Right ventricle myocardium superior (tissue), 1 donor: ENCODE measurements around the gene MAD2L1BP. TPM values are rescaled to one million over a fixed set of nuclear protein-coding genes. Genes with fewer than 3 reads are reported as not detected.

Source experiments
- ATAC-seq: fragments of 200-7000 bp; cut with Tn5 transposase; one replicate; pipeline ENCODE4 v1.9.1; 2020; ENCODE audit warnings: mild to moderate bottlenecking; ENCODE audit not compliant: poor library complexity
- DNase-seq: peaks from one replicate; pipeline ENCODE4 v3.0.0-alpha.2; 2020
- intact Hi-C: fragments of 100-400 bp; cut with DNase I; formaldehyde crosslinking; loops from one replicate; pipeline ENCODE4 v1.11.2; 2022
- total RNA-seq: library from RNA; stranded (reverse); fragmentation: NEBNext Ultra II Directional; extraction: Animal tissue kit (Norgen Biotek cat#: 25700); gene quantifications from one replicate; pipeline ENCODE4 v1.2.1, GENCODE V29; 2021
- donor health status: DM: no; HTN: yes; CAD: no; lungs with severe emphysema.

Gene MAD2L1BP
- total RNA-seq, 1 donor from 2014 or later: 26.1 TPM

DNA sequence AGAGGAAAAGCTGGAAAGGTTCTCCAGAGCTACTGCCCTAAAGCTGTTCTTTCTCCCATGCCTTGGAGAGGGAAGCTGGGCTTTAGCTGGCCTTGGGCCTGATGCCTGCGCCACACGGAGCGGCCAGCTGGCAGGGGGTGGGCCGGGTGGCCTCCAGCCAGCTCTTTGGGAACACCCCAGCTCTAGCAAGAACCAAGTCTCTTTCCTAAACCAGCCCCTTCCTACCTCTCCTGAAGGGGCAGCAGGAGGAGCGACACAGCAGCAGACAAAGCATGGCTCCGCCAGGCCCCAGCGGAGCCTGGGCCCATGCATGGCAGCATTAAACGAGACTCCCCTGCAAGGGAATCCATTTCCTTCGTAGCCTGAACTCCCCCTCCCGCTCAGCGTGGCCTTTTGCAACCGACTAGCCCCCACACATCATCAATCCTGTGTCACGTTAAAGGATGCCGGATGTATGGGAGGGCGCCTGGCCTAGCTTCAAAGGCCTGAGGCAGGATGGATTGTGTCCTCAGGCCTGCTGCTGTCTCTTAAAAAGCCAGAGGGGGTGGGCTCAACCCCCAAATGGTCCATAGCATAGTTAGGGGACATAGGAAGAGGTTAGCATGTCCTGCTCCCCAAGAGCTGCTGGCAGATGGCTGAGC is 37.9 kb downstream of the MAD2L1BP start:
- intact Hi-C loops: no loop called here
- no peak for DNase-seq
- ATAC-seq: no peak

DNA sequence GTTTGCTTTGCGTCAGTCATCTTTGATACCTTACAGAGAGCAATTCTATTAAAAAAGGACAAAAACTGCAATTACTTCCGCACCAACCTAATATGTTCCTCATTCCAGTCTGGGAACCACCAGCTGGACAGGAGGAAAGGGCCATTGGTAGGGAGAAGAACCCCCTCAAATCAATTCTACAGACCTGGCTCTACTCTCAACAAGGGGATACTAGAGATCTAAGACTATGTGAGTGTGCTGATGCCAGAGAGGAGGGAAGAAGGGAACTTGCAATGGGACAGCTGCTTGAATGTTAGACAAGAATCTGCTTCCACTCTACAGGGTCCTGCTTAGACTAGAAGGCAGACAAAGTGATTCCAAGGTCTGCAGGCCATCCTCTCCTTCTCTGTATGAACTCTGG is 38.7 kb downstream of the MAD2L1BP start:
- intact Hi-C loops: no loop called here
- DNase-seq: no peak

DNA sequence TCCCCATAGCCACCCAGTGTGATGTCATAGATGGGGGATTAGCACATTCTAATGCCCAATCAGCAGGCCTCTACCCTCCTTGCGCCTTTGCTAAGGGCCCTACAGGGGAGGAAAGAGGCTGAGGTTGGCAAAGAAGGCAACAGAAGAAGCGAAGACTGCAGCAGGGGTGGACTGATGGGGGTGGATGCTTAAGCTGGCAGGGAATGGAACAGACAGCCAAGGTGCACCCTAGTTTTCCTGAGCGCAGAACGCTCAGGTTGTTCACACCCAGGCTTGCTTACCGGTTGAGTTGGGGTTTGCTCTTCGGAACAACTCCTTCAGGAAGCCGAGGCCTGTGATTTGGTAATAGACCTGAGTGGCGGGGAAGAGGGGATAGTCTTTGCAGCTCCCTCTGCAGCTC is 39.3 kb downstream of the MAD2L1BP start:
- ATAC-seq: no peak
- intact Hi-C loops: no loop called here
- DNase-seq: no peak

More for the DNA sequence above, 38.7 kb downstream of the MAD2L1BP start:
- no peak for ATAC-seq

DNA sequence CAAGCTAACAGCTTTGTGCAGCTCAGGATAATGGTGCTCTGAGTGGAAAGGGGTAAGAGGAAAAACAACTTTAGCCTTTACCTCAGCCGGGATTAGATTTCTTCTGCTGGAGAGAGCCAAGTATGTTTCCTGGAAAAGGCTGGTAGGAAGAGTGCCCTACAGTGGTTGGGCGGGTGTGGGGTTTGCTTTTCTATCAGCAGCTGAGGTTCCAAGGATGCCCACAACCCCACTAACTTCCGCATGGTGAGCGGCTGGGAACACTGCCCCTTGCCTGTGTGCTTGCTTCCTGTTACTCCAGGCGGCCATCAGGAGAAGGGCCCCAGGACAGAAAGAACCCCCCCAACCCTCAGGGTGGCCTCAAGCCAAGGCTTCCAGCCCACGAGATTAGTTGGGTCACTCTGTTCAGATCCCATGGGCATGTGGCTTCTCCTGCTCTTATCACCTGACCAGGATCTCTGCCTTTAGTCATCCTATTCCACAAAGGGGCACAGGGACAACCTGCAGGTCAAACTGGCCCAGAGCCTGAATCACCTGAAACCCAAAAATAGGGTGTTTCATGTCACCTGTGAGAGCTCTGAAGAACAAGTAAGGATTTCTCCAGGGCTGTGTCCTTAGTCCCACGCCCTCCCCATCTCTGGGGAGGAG is 41.4 kb downstream of the MAD2L1BP start:
- no peak for DNase-seq
- intact Hi-C loops: no loop called here
- no peak for ATAC-seq

DNA sequence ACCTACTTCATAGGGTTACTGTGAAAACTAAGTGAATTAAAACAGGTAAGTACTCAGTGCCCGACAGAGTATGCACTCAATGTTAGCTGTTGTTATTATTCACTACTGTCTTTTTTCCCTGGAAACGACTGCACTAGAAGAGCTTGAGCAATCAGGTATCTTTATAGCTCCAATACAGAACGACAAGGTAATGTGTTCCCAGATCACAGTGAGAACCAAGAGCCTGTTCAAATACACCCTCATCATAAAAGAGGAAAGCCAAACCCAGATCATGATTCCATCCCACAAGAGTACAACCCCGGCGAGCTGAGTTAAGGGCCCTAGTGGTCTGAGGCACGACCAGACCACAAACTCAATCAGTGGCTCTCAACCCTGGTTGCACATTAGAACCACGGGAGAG is 42.1 kb downstream of the MAD2L1BP start:
- intact Hi-C loops: no loop called here
- ATAC-seq: no peak
- no peak for DNase-seq

DNA sequence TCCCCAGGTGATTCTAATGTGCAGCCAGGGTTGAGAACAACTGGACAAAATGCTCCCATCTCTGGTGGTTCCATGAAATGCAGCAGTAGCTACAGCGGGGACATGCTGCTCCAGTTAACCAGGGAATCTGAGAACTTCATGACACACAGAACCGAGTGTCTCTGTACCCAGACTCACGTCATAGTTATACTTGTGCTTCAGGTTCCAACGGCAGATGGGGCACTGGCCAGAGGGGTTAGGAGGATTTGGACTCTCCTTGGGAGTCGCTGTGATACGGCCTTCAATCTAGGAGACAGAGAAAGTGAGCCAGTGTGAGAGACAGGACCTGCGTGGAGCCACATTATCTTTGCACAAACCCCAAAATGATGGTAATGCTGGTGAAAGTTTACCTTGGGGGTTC is 42.7 kb downstream of the MAD2L1BP start:
- intact Hi-C loops: no loop called here
- DNase-seq: no peak
- ATAC-seq: no peak

DNA sequence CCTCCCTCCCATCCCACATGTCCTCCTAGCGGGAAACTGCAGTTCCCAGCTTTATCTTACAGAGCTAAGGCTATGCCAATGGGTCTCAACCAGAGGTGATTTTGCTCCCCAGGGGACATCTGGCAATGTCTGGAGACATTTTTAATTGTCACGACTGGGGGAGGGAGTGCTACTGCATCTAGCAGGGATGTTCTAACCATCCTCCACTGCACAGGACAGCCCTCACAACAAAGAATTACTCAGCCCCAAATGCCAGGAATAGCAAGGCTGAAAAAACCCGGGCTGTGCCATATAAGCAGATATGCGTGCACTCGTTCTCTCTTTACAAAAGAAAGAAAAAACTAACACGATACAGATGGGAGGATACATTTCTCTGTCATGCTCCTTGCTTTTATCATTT is 43.4 kb downstream of the MAD2L1BP start:
- no peak for DNase-seq
- intact Hi-C loops: no loop called here
- no peak for ATAC-seq

DNA sequence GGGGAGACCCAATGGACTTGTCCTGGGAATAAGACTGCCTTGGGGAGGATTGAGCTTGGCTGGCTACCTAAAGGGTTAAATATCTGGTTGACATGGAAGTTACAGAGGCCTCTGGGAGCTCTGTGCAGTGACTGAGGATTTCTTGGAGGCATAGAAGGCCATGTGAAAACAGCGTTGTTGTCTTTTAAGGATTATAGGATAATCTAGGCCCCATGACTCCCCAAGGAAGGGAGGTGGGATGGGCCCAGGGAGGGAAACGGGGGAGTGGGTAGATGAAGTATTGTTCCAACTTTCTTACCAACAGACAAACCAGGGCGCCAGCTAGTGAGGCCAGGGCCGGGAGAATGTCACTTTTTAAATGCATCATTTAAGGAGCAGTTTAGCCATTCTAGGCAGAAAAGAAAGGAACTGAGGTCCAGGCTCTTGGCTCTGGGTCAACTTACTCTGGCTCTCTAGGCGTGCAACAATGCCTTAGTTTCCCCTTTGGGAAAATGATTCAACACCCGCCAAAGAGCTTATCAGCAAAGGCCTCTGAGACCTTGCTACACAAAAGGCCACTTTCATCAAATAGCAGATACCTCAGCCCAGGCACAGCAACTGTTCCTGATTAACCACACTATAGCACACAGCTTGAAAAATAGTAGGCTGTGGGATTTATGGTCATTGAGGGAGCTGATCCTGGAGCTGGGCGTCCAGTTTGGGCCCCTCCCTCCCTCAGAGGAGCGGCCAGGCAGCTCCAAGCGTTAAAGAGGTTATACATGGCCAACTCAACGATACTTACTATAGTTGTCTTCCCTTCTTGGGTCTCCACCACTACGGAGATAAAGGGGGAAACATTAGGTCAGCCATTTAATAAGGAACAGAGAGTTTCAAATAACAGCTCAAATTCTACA is 44.9 kb downstream of the MAD2L1BP start:
- ATAC-seq (no peak), DNase-seq (no peak)
- intact Hi-C loops: no loop called here

DNA sequence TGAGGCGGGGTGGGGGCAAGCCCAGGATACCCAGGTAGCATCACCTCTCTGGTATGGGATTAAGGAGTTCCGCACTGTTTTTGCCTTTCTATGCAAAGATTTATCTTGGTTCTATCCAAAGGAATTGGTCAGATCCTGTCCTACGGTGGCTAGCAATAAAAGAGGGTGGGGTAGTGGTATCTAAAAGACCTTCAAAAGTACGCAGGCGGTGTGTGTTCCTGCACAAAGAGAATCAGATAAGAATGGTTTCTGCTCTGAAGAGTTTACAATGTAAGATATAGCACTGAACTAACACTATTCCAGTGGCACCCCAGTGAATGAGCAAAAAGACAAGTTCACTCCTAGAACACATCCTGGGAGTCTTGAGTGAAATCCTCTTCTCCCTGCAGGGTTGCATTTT is 45.7 kb downstream of the MAD2L1BP start:
- ATAC-seq: no peak
- intact Hi-C loops: no loop called here
- no peak for DNase-seq

DNA sequence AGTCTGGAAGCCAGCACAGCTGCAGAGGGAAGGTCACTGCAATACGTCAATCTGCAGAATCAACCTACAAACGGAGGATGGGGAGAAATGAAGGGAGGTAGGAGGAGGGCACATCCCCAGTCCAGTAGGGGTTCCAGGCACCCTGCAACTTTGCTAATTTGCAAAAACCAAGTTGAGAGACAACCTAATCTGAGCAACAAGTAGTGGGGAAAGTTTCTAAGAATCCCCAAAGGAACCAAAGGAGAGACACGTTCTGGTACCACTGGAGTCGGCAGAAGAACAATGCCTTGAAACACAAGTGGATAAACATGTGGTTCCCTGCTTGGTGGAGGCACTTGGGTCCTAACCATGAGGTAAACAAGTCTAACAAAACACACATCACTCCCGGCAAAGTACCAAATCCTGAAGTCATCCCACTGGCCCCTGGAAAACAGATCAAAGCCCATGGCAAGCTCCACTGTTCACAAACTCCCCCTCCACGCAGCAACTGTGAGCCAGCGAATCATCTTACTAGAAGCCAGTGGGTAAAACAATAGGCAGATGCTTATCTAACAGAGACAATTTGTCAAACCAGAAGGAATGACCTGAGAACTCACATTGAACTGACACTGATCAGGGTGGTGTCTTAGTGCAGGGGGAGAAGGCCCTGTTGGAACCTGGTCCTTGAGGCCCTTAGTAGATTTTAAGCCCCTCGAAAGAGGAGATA is 47.2 kb downstream of the MAD2L1BP start:
- intact Hi-C loops: no loop called here
- ATAC-seq (no peak), DNase-seq (no peak)

DNA sequence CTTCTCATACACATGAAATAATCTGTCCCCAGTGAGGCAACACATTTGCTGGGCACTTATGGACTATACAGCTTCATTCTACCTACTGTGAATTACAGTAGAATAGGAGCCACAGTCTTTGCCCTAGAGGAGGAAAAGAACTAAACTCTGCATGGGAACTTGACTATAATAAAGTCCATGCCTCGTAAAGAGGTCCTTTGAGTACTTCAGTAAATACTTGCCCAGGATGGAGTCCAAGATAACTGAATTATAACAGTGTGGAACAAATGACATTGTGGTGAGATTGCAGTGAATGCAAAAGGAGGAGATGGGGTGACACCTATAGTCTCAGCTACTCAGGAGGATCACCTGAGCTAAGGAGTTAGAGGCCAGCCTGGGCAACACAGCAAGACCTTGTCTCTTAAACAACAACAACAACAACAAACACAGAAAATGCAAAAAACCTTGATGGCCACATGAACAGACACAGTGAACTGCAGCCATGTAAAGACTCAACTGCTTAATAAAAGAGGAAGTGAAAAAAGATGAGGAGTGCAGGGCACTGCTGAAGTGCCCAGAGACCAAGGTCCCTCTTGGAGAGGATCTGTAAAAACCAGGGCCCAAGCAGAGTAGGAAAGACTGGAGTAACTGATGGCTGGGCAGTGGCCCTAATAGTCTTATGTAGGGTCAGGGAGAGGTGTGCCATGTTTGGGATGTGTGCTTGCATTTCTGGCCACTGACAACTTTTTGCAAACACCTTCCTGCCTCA is 48.2 kb downstream of the MAD2L1BP start:
- intact Hi-C loops: no loop called here
- no peak for ATAC-seq
- no peak for DNase-seq

DNA sequence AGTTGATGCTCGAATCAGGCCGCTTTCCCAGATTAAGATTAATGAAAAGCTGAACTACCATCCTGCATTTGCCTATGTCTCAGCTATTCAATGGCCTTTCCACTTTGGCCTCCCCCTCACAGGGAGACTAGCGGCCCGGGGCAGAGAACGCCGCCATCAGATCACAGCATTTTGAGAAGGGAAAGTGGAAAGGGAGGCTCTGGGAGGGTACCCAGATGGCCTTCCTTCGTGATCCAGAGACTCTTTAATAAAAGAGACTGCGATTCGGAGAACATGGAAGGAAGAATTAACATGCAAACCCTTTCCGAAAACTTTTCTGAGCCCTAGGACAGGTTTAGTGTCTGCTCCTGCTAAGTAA is 51.4 kb downstream of the MAD2L1BP start:
- intact Hi-C loops: no loop called here
- DNase-seq: no peak
- no peak for ATAC-seq

DNA sequence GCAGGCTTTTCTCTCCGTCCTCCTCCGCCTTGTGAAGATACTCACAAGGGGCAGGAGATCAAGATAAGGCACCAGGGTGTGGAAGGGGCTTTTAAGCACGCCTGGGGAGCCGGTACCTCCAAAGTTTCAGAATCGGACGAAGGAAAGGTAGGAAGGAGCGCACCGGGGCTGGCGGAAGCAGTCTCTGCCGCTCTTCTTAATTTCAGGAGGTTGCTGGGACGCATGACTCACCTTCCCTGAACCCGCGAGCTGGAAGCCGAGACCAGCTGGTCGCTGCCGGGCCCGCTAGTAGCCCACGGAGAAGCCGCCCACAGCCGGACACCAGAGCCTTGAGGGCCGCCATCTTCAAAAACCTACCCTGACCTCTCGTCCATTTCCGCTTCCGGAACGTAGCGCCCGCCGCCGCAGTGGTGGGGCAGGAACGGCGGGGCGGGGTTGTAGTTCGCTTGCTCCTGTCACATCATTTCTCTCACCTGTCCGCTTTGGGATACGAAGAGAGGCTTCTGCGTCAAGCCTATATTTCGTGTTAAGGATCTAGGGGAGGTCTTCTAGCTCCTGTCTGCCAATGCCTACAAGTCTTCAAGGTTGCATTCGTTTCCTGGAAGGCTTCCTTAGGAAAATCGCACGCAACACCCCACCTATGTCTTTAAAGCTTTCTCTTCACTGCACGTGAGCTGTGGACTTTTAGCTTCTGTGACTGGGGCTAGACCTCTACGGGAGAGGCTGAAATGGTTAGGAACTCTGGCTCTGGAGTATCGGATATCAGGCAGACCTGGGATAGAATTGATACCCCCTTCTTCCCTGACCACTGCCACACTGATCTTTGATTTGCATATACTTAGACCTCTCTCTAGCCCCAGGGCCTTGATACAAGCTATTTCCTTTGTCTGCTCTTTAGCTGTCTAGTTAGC is 52.1 kb downstream of the MAD2L1BP start, which contains the start of gene MRPS18A:
MRPS18A (minus strand) TSS at position 355 of the 911 bp plus-strand sequence; CDS start at position 343, 12 bp downstream.
- peak; percentile 92 for DNase-seq
- intact Hi-C loops: no loop called here
- ATAC-seq: peak; percentile 98

DNA sequence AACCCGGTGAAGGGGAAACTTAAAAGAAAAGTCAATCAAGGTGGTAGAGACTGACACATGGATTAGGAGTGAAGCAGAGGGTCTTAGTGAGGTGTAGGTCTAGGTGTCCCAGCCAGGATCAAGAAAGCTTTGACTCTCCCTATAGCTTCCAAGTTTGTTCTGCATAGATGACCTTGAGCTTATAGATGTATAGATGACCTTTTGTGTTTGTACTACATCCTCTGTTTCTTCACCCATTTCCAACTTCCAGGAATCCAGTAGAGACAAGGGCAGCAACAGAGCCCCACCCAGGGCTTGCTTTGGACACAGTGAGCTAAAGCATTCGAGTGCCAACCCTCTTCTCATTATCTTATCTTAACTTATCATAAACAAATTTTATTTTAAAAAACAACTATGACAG is 53.8 kb downstream of the MAD2L1BP start:
- no peak for ATAC-seq
- intact Hi-C loops: no loop called here

More for the DNA sequence above, 53.8 kb downstream of the MAD2L1BP start:
- DNase-seq: no peak
